Thoracic aorta (tissue), 2 donors: ENCODE measurements around the gene HSBP1L1. TPM values are rescaled to one million over a fixed set of nuclear protein-coding genes. Genes with fewer than 3 reads are reported as not detected.
A peak's percentile ranks its signal among the peaks of the same experiment; 100 is the strongest.
"Not testable (repeated sequence)": the region's sequence is repeated elsewhere in the genome, so short reads cannot be mapped to it uniquely, and the experiment has no call there.

Experiments used
- ATAC-seq: fragments of 150-250 bp; one replicate; pipeline ENCODE4 v1.8.0; 2017; ENCODE audit warnings: low read depth; ENCODE audit not compliant: insufficient number of reproducible peaks, low FRiP score
- DNase-seq: peaks from one replicate; pipeline ENCODE4 v3.0.0-alpha.2; 2020; ENCODE audit warnings: low spot score
- H3K27ac ChIP-seq, 2 donors: fragments of 200-600 bp; sonication (generic); 1 replicate in 1 of 2; 2 replicates in 1 of 2; pipeline ENCODE4 v1.5.1; 2016; ENCODE audit warnings: mild to moderate bottlenecking in 2 of 2, moderate library complexity in 2 of 2
- H3K27me3 ChIP-seq: fragments of 200-600 bp; sonication (generic); replicated peaks from 2 replicates; pipeline ENCODE4 v1.6.0; 2016; ENCODE audit warnings: mild to moderate bottlenecking; ENCODE audit not compliant: insufficient read depth
- H3K36me3 ChIP-seq: fragments of 200-600 bp; sonication (generic); one replicate; pipeline ENCODE4 v1.5.1; 2016
- H3K4me1 ChIP-seq, 2 donors: fragments of 200-600 bp; sonication (generic); 1 replicate in 1 of 2; 2 replicates in 1 of 2; pipeline versions ENCODE4 v1.5.1 to v1.6.0; 2016; ENCODE audit warnings: low read depth in 2 of 2, mild to moderate bottlenecking in 1 of 2; ENCODE audit not compliant: control insufficient read depth in 1 of 2
- H3K4me3 ChIP-seq: fragments of 200-600 bp; sonication (generic); 2 replicates; pipeline ENCODE4 v1.5.1; 2016; ENCODE audit warnings: mild to moderate bottlenecking
- H3K9me3 ChIP-seq: fragments of 200-600 bp; sonication (generic); 2 replicates; pipeline ENCODE4 v1.5.1; 2016
- total RNA-seq, 2 donors: library from RNA; depleted of rRNA; stranded (reverse); fragments of >200 nt; gene quantifications; one replicate each; pipeline versions ENCODE4 v1.1.0 to v1.2.3, GENCODE V29; 2016
- TF ChIP-seq, protein P1 (sequence below): fragments of 200-600 bp; sonication (generic); IDR thresholded peaks from one replicate; pipeline ENCODE4 v1.5.1; 2019; ENCODE audit warnings: antibody characterized with exemption

HSBP1L1 gene
- total RNA-seq, 2 donors from 2014 or later: 8.5 to 11.6 TPM

- H3K27ac ChIP-seq: peak overlapping the region; percentile 97 to 98
- TF ChIP-seq, protein P1, sequence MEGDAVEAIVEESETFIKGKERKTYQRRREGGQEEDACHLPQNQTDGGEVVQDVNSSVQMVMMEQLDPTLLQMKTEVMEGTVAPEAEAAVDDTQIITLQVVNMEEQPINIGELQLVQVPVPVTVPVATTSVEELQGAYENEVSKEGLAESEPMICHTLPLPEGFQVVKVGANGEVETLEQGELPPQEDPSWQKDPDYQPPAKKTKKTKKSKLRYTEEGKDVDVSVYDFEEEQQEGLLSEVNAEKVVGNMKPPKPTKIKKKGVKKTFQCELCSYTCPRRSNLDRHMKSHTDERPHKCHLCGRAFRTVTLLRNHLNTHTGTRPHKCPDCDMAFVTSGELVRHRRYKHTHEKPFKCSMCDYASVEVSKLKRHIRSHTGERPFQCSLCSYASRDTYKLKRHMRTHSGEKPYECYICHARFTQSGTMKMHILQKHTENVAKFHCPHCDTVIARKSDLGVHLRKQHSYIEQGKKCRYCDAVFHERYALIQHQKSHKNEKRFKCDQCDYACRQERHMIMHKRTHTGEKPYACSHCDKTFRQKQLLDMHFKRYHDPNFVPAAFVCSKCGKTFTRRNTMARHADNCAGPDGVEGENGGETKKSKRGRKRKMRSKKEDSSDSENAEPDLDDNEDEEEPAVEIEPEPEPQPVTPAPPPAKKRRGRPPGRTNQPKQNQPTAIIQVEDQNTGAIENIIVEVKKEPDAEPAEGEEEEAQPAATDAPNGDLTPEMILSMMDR: peak; percentile 25
- peaks cover 16 to 28% of the 10 kb centered on the region in 2 donors for H3K4me1 ChIP-seq
- DNase-seq (no peak), ATAC-seq (peak; percentile 5)
- no peaks in the 10 kb centered on the region for H3K9me3 ChIP-seq
- H3K27me3 ChIP-seq: no peaks in the 10 kb centered on the region
- H3K36me3 ChIP-seq: no peaks in the 10 kb centered on the region
- H3K4me3 ChIP-seq: peak overlapping the region; percentile 96
These were observed 23.6 kb downstream of the HSBP1L1 start for GRCh38 chr18:79988071-79988450.

GRCh38 chr18:79988451-79989194 is 24.2 kb downstream of the HSBP1L1 start, which contains the start of gene TXNL4A:
Gene TXNL4A, minus strand, starts transcription at chr18:79988563. Its CDS starts 171 bp downstream, at chr18:79988392.
- no peaks in the 10 kb centered on the region for H3K9me3 ChIP-seq
- H3K27ac ChIP-seq: peak within 1 kb of the TSS; percentile 97 to 98
- H3K4me1 ChIP-seq: peaks cover 16 to 23% of the 10 kb centered on the region in 2 donors
- DNase-seq (peak; percentile 12), ATAC-seq (peak; percentile 85)
- no peaks in the 10 kb centered on the region for H3K36me3 ChIP-seq
- H3K4me3 ChIP-seq: peak within 1 kb of the TSS; percentile 96
- TF ChIP-seq, protein P1: no peak
- no peaks in the 10 kb centered on the region for H3K27me3 ChIP-seq

GRCh38 chr18:79989195-79989497 is 24.7 kb downstream of the HSBP1L1 start:
- Histone ChIP-seq H3K36me3 (no peaks in the 10 kb centered on the region), H3K4me3 (peak overlapping the region; percentile 96), H3K27me3 (no peaks in the 10 kb centered on the region), H3K9me3 (no peaks in the 10 kb centered on the region), H3K4me1 (peaks cover 16 to 22% of the 10 kb centered on the region in 2 donors), H3K27ac (peak overlapping the region; percentile 97 to 98)
- TF ChIP-seq, protein P1: no peak
- ATAC-seq (no peak), DNase-seq (no peak)

- no peak overlapping the region for H3K27ac ChIP-seq
- no peak for DNase-seq
These were observed 27.1 kb downstream of the HSBP1L1 start for GRCh38 chr18:79991494-79991893.

GRCh38 chr18:79999701-80000100 is 35.3 kb downstream of the HSBP1L1 start:
- not testable (repeated sequence) for ATAC-seq, H3K4me1 ChIP-seq

More at GRCh38 chr18:79991494-79991893, 27.1 kb downstream of the HSBP1L1 start:
- no peaks in the 10 kb centered on the region for H3K36me3 ChIP-seq
- ATAC-seq: no peak
- H3K4me3 ChIP-seq: no peak overlapping the region
- no peaks in the 10 kb centered on the region for H3K27me3 ChIP-seq
- TF ChIP-seq, protein P1: no peak
- H3K9me3 ChIP-seq: no peaks in the 10 kb centered on the region
- peaks cover 12 to 16% of the 10 kb centered on the region in 2 donors for H3K4me1 ChIP-seq

GRCh38 chr18:80000877-80001276 is 36.4 kb downstream of the HSBP1L1 start:
- Histone ChIP-seq H3K9me3 (no peaks in the 10 kb centered on the region), H3K27me3 (no peaks in the 10 kb centered on the region), H3K4me3 (no peak overlapping the region), H3K36me3 (no peaks in the 10 kb centered on the region), H3K4me1 (no peaks in the 10 kb centered on the region), H3K27ac (no peak overlapping the region)
- no peak for DNase-seq
- TF ChIP-seq, protein P1: no peak
- ATAC-seq: no peak

More at GRCh38 chr18:79999701-80000100, 35.3 kb downstream of the HSBP1L1 start:
- not testable (repeated sequence) for H3K9me3 ChIP-seq, DNase-seq, H3K27me3 ChIP-seq, H3K36me3 ChIP-seq, H3K27ac ChIP-seq, H3K4me3 ChIP-seq
